Medulla oblongata (tissue), 1 donor: Measurements from ENCODE around the gene BTBD17.

Experiments used
- DNase-seq: peaks from one replicate; pipeline ENCODE4 v3.0.0-alpha.2; 2015; ENCODE audit errors: extremely low spot score

BTBD17 gene

GRCh38 chr17:74336307-74336706, 25.4 kb downstream of the BTBD17 start:
- no peak for DNase-seq

GRCh38 chr17:74335529-74336062, 26.1 kb downstream of the BTBD17 start:
- no peak for DNase-seq

- DNase-seq, result no peak
These were observed 27.2 kb downstream of the BTBD17 start for GRCh38 chr17:74334393-74335039.

- no peak for DNase-seq
These were observed 28.8 kb downstream of the BTBD17 start for GRCh38 chr17:74332763-74333283.

- DNase-seq, result no peak
These were observed 29.5 kb downstream of the BTBD17 start for GRCh38 chr17:74332017-74332650.

GRCh38 chr17:74330446-74330845, 31.2 kb downstream of the BTBD17 start:
- DNase-seq, result peak; percentile 27

GRCh38 chr17:74329378-74329777, 32.3 kb downstream of the BTBD17 start:
- no peak for DNase-seq

- no peak for DNase-seq
These were observed 33.2 kb downstream of the BTBD17 start for GRCh38 chr17:74328487-74328886.

- no peak for DNase-seq
These were observed 35.2 kb downstream of the BTBD17 start for GRCh38 chr17:74326506-74326905.

- peak; percentile 26 for DNase-seq
These were observed 35.8 kb downstream of the BTBD17 start, which contains the start of gene KIF19 for GRCh38 chr17:74325743-74326379. Gene KIF19, plus strand, starts transcription at chr17:74326226. Its CDS starts 124 bp downstream, at chr17:74326350.

GRCh38 chr17:74325376-74325742, 36.3 kb downstream of the BTBD17 start:
- DNase-seq, result peak; percentile 22

- DNase-seq, result no peak
These were observed 37.1 kb downstream of the BTBD17 start for GRCh38 chr17:74324521-74324920.

GRCh38 chr17:74318391-74318790, 43.3 kb downstream of the BTBD17 start:
- no peak for DNase-seq

GRCh38 chr17:74317071-74317470, 44.6 kb downstream of the BTBD17 start:
- DNase-seq, result no peak

GRCh38 chr17:74316220-74316619, 45.4 kb downstream of the BTBD17 start:
- no peak for DNase-seq

- DNase-seq, result no peak
These were observed 46.8 kb downstream of the BTBD17 start for GRCh38 chr17:74314877-74315276.

- DNase-seq, result no peak
These were observed 51.8 kb downstream of the BTBD17 start for GRCh38 chr17:74309902-74310301.

GRCh38 chr17:74307984-74308773, 53.5 kb downstream of the BTBD17 start:
- no peak for DNase-seq
